ENCODE data around the gene GAMT.

Gene GAMT

DNA sequence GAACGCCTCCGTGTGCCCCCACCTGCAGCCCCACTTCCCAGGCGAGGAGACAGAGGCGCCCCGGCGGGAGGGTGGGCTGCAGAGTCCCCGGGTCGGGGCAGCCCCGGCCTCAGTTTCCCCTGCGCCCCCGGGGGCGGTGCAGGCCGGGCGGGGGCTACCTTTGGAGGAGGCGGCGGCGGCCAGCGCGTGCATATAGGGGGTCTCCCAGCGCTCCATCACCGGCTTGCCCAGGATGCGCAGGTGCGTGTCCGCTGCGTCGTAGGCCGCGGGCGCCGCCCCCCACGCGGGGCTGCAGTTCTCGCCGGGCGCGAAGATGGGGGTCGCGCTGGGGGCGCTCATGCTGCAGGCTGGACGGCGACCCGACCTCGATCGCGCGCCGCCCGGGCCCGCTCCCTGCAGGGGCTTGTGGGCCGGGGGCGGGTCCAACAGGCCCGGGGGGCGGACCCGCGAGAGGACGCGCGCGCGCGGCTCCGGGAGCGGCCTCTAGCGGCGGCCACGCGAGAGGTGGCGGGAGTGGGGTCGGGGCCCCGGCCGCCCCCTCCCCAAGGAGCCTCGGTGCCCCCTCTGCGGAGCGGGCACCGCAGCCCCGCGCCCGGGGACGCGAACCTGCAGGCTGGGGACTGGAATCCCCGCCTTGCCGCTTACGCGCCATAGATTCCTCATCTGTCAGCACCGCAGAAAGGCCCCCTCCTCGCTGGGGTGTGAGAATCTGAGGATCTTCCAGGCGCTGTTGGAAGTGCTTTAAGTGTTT is at the start of gene GAMT:
TSS of gene GAMT (minus strand) at position 405 of the 751 bp plus-strand sequence. CDS start at position 339, 66 bp downstream.
- peak within 1 kb of the TSS in 4 of 5 donors; percentile 59 to 71 (median 62) for H3K4me3 ChIP-seq (ENCODE audit: low read depth in 1 of 5, low read length in 5 of 5)
- peaks cover 0 to 4% (median 0%) of the 10 kb centered on the region in 5 donors for H3K27me3 ChIP-seq (ENCODE audit: control insufficient read depth in 5 of 5, insufficient read depth in 4 of 5, low read length in 5 of 5)
- no peak within 1 kb of the TSS for H3K27ac ChIP-seq (ENCODE audit: low read depth, low read length)
- H3K36me3 ChIP-seq (ENCODE audit: control insufficient read depth in 5 of 5, insufficient read depth in 5 of 5, low read length in 5 of 5): no peaks in the 10 kb centered on the region
- no peaks in the 10 kb centered on the region for H3K9me3 ChIP-seq (ENCODE audit: control insufficient read depth in 5 of 5, low read length in 5 of 5)
- H3K9ac ChIP-seq (ENCODE audit: low read length in 5 of 5): peak within 1 kb of the TSS in 4 of 5 donors; percentile 20 to 79 (median 65)
- peaks cover 0 to 32% (median 28%) of the 10 kb centered on the region in 5 donors for H3K4me1 ChIP-seq (ENCODE audit: control insufficient read depth in 5 of 5, insufficient read depth in 5 of 5, low read length in 5 of 5)

DNA sequence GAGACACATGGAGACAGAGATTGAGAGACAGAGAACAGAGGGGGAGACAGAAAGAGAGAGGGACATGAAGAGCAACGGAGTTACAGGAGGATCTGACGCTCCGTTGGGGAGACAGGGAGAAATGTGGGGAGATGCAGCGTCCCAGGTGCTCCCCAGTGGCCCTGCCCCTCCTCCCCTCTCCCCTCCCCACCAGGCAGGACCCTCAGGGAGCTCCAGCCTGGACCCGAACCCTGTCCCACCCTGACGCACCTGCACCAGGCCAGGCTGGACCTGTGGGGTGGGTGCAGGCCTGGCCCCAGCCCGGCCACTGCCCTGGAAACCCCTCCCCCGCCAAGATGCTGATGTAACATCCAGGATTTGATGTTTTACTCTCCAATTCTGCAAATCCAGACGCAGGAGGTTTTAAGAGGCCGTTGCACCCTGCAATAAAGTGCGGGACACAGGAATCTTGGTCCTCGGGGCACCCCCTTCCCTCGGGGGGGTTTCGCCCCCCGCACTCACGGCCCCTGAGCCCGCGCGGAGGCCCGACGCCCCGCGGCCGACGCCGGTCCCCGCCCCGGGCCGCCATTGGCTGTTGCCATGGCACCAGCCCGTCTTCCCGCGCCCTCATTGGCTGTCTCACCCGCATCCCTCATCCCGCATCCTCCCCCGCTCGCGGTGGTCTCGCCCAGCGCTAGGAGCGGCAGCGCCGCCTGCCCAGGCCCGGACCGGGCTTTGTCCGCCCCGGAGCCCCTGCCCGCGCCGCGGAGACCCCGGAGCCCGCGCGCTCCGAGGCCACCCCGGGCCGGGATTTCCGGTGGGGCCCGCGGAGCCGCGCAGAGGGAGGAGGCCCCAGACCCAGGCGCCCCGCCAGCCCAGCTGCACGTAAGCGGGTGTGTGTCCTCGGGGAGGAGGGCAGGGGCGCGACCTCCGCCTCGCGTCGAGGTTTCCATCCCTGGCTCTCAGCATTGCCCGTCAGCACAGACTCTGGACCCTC is 48.4 kb upstream of the GAMT start, which contains the start of gene APC2:
TSS of gene APC2 (plus strand) at position 655 of the 976 bp plus-strand sequence. CDS start 2,881 bp downstream, outside the sequence.
- Histone ChIP-seq H3K4me1 (ENCODE audit: control insufficient read depth in 5 of 5, insufficient read depth in 5 of 5, low read length in 5 of 5) (peaks cover 5 to 36% (median 30%) of the 10 kb centered on the region in 5 donors), H3K27ac (ENCODE audit: low read depth, low read length) (no peak within 1 kb of the TSS), H3K27me3 (ENCODE audit: control insufficient read depth in 5 of 5, insufficient read depth in 4 of 5, low read length in 5 of 5) (peaks cover 50 to 71% (median 63%) of the 10 kb centered on the region in 5 donors), H3K9ac (ENCODE audit: low read length in 5 of 5) (no peak within 1 kb of the TSS), H3K9me3 (ENCODE audit: control insufficient read depth in 5 of 5, low read length in 5 of 5) (no peaks in the 10 kb centered on the region), H3K4me3 (ENCODE audit: low read depth in 1 of 5, low read length in 5 of 5) (no peak within 1 kb of the TSS), H3K36me3 (ENCODE audit: control insufficient read depth in 5 of 5, insufficient read depth in 5 of 5, low read length in 5 of 5) (no peaks in the 10 kb centered on the region)

DNA sequence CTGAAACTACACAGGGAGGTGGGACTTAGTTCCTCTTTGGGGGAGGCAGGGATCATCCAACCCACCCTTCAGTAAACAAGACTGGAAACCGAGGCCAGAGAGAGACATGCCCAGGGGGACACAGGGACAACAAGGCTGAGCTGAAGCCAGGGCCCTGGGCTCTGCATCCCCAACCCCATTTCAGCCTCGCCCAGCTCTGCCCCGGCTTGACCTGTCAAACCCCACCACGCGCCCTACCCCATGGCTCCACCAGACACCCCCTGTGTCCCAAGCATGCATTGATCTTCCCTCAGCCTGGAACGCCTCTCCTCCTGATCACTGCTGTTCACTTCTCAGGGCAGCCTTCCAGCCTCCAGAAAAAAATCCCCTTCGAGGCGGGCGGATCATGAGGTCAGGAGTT is 46.6 kb upstream of the GAMT start:
- H3K27me3 ChIP-seq (ENCODE audit: control insufficient read depth in 5 of 5, insufficient read depth in 4 of 5, low read length in 5 of 5): peaks cover 47 to 68% (median 59%) of the 10 kb centered on the region in 5 donors
- peaks cover under 1 to 26% (median 21%) of the 10 kb centered on the region in 5 donors for H3K4me1 ChIP-seq (ENCODE audit: control insufficient read depth in 5 of 5, insufficient read depth in 5 of 5, low read length in 5 of 5)
- H3K4me3 ChIP-seq (ENCODE audit: low read depth in 1 of 5, low read length in 5 of 5): no peak overlapping the region

DNA sequence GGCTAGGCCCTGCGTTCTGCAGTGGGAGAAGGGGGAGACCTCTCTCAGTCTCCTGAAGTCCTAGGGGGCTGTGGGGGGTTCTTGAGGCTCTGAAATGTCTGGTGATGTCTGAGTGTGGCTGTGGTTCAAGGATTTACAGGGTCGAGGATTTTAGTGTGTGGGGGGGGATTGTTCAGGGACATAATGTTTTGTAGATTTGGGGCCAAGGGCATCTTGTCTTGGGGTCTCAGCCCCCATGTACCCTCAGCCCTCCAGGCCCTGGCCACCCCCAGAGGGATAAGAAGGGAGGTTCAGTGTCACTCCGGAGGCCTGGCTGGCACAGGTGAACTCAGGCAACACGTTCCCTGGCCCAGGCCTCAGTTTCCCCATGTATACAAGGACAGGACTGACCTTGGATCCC is 46.2 kb upstream of the GAMT start:
- Histone ChIP-seq H3K4me3 (ENCODE audit: low read depth in 1 of 5, low read length in 5 of 5) (no peak overlapping the region), H3K36me3 (ENCODE audit: control insufficient read depth in 5 of 5, insufficient read depth in 5 of 5, low read length in 5 of 5) (peaks cover 0 to 6% (median 4%) of the 10 kb centered on the region in 5 donors), H3K27ac (ENCODE audit: low read depth, low read length) (no peak overlapping the region), H3K9me3 (ENCODE audit: control insufficient read depth in 5 of 5, low read length in 5 of 5) (no peaks in the 10 kb centered on the region), H3K27me3 (ENCODE audit: control insufficient read depth in 5 of 5, insufficient read depth in 4 of 5, low read length in 5 of 5) (peaks cover 43 to 64% (median 54%) of the 10 kb centered on the region in 5 donors), H3K9ac (ENCODE audit: low read length in 5 of 5) (no peak overlapping the region), H3K4me1 (ENCODE audit: control insufficient read depth in 5 of 5, insufficient read depth in 5 of 5, low read length in 5 of 5) (peaks cover 0 to 23% (median 18%) of the 10 kb centered on the region in 5 donors)

More for the DNA sequence above, 46.6 kb upstream of the GAMT start:
- H3K9me3 ChIP-seq (ENCODE audit: control insufficient read depth in 5 of 5, low read length in 5 of 5): no peaks in the 10 kb centered on the region
- peaks cover 0 to 1% (median 0%) of the 10 kb centered on the region in 5 donors for H3K36me3 ChIP-seq (ENCODE audit: control insufficient read depth in 5 of 5, insufficient read depth in 5 of 5, low read length in 5 of 5)
- no peak overlapping the region for H3K27ac ChIP-seq (ENCODE audit: low read depth, low read length)
- no peak overlapping the region for H3K9ac ChIP-seq (ENCODE audit: low read length in 5 of 5)

DNA sequence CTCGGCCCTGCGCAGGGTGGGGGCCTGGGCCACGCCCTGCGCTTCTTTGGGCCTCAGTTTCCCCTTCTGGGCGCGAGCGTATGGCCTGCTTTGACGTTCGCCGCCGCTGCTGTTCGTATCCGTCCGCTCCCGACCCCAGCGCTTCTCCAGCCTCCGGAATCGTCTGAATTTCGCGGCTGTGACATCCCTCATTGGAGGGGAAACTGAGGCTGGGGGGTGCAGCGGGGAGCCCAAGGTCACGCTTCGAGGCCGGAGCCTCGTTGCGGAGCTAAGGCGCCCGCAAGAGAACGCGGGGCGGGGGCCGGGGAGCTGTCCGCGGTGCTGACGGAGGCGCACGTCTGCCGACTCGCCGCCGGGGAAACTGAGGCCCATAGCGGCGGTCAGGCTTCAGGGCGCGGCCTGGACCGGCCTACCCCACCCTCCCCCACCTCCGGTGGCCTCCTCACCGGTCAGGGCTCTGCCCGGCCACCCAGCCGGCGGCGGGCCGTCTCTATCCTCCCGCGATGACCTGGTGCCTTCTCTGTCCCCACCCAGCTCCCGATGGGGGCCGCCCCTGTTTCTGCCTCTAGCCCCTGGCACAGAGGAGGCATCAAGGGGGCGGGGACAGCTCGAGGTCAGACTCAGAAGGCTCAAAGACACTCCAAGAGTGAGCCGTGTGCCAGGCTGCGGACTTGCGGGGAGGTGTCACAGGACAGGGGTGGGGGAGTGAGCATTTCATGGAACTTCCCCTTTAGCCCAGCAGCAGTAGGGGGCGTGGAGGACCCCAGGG is 45.6 kb upstream of the GAMT start:
- Histone ChIP-seq H3K27ac (ENCODE audit: low read depth, low read length) (no peak overlapping the region), H3K36me3 (ENCODE audit: control insufficient read depth in 5 of 5, insufficient read depth in 5 of 5, low read length in 5 of 5) (peaks cover 0 to 12% (median 10%) of the 10 kb centered on the region in 5 donors), H3K4me1 (ENCODE audit: control insufficient read depth in 5 of 5, insufficient read depth in 5 of 5, low read length in 5 of 5) (peaks cover 0 to 22% (median 18%) of the 10 kb centered on the region in 5 donors), H3K27me3 (ENCODE audit: control insufficient read depth in 5 of 5, insufficient read depth in 4 of 5, low read length in 5 of 5) (peaks cover 39 to 57% (median 49%) of the 10 kb centered on the region in 5 donors), H3K9me3 (ENCODE audit: control insufficient read depth in 5 of 5, low read length in 5 of 5) (no peaks in the 10 kb centered on the region), H3K4me3 (ENCODE audit: low read depth in 1 of 5, low read length in 5 of 5) (no peak overlapping the region), H3K9ac (ENCODE audit: low read length in 5 of 5) (no peak overlapping the region)

DNA sequence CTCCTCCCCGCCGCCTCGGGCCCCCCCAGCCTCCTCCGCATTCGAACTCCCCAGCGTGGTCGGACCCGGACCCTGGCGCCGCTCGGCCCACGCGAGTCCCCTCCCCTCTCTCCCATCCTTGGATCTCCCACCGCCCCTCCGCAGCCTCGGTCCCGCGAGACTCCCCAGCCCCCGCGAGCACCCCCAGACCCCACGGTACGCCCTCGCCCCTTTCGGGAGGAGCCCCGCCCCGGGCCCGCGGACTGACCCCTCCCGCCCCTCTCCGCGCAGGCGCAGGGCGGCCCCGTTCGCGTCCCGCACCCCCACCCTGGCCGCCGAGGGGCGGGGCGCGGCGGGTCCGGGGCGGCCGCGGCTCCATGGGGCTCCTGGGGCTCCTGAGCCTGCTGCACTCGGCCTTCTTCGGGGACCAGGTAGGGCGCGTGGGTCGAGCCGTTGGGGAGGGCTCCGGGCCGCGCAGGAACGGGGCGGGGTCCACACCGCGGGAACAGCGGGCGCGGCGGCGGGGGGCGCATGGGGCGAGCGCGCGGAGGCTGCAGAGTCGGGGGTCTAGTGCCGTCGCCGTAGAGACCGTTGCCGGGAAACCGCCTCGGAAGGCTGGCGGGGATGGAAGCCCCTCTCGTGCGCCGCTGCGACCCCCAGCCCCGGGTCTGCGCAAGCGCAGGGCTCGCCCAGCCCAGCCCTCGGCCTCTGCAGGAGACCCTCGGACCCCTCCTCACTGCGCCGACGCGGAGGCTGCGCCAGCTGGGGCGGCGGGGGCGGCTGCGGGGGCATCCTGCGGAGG is 44.8 kb upstream of the GAMT start:
- Histone ChIP-seq H3K27ac (ENCODE audit: low read depth, low read length) (no peak overlapping the region), H3K9me3 (ENCODE audit: control insufficient read depth in 5 of 5, low read length in 5 of 5) (no peaks in the 10 kb centered on the region), H3K9ac (ENCODE audit: low read length in 5 of 5) (no peak overlapping the region), H3K27me3 (ENCODE audit: control insufficient read depth in 5 of 5, insufficient read depth in 4 of 5, low read length in 5 of 5) (peaks cover 37 to 50% (median 42%) of the 10 kb centered on the region in 5 donors), H3K4me1 (ENCODE audit: control insufficient read depth in 5 of 5, insufficient read depth in 5 of 5, low read length in 5 of 5) (peaks cover 0 to 23% (median 18%) of the 10 kb centered on the region in 5 donors), H3K36me3 (ENCODE audit: control insufficient read depth in 5 of 5, insufficient read depth in 5 of 5, low read length in 5 of 5) (peaks cover 0 to 19% (median 18%) of the 10 kb centered on the region in 5 donors), H3K4me3 (ENCODE audit: low read depth in 1 of 5, low read length in 5 of 5) (no peak overlapping the region)

DNA sequence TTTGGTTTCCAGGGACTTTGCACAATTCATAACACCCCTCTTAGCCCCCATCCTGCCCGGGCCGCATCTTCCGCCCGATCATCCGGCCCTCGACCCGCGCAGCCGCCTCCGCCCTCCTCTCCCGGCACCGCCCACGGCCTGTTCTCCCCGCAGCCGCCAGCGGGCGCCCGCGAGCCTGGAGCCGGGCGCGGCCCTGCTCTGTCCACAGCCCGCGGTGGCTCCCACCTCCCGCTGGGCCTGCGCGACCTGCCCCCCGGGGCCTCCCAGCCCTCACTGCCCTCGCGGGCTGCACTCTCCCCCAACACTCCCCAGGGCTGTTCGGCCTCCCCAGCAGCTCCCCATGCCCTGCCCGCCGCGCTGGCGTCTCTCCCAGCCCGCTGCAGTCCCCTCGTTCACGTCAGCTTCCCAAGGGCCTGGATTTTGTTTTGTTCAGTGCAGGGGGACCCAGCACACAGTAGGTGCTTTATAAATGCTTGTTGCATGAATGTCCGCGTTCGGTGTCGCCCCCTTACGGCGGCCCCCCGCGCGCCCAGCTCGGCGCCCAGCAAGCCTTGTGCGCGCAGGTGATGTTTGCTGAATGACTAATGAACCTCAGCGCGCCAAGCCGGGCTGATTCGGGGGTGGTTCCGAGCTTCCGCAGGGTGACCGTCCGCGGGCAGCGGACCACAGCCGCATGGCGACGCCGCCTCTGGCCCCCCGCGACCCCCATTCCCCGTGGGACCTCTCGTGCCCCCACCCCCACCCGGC is 44.0 kb upstream of the GAMT start:
- Histone ChIP-seq H3K9me3 (ENCODE audit: control insufficient read depth in 5 of 5, low read length in 5 of 5) (no peaks in the 10 kb centered on the region), H3K36me3 (ENCODE audit: control insufficient read depth in 5 of 5, insufficient read depth in 5 of 5, low read length in 5 of 5) (peaks cover 0 to 27% (median 26%) of the 10 kb centered on the region in 5 donors), H3K27ac (ENCODE audit: low read depth, low read length) (no peak overlapping the region), H3K27me3 (ENCODE audit: control insufficient read depth in 5 of 5, insufficient read depth in 4 of 5, low read length in 5 of 5) (peaks cover 29 to 42% (median 34%) of the 10 kb centered on the region in 5 donors), H3K4me1 (ENCODE audit: control insufficient read depth in 5 of 5, insufficient read depth in 5 of 5, low read length in 5 of 5) (peaks cover 0 to 31% (median 18%) of the 10 kb centered on the region in 5 donors), H3K4me3 (ENCODE audit: low read depth in 1 of 5, low read length in 5 of 5) (peak overlapping the region in 4 of 5 donors; percentile 27 to 61 (median 39)), H3K9ac (ENCODE audit: low read length in 5 of 5) (peak overlapping the region in 2 of 5 donors; percentile 37 to 45)

DNA sequence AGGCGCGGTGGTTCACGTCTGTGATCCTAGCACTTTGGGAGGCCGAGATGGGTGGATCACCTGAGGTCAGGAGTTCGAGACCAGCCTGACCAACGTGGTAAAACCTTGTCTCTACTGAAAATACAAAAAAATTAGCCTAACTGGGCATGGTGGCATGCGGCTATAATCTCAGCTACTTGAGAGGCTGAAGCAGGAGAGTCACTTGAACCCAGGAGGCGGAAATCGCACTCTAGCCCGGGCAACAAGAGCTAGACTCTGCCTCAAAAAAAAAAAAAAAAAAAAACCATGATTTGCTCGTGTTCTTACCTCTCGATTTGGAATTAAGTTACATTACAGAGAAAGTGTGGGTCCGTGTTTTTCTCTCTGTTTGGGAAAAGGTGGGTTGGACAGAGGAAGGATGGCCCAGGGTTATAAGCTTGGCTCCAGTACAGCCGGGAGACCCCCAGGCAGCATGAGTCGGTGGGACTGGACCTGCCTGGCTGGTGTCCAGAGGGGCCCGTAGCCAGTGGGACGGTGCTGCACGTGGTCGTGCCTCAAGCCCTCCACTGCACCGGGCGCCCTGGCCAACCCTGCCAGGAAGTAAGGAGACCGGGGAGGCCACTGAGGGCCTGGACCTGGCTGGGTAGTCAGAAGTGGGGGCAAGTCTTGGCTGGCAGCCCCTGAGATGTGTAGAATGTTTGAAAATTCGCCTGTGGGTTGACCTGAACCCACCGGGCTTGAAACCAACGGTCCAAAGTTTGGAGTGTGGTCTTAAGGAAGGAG is 40.5 kb upstream of the GAMT start:
- H3K27me3 ChIP-seq (ENCODE audit: control insufficient read depth in 5 of 5, insufficient read depth in 4 of 5, low read length in 5 of 5): peaks cover under 1 to 12% (median 6%) of the 10 kb centered on the region in 5 donors
- peaks cover 4 to 50% (median 34%) of the 10 kb centered on the region in 5 donors for H3K4me1 ChIP-seq (ENCODE audit: control insufficient read depth in 5 of 5, insufficient read depth in 5 of 5, low read length in 5 of 5)
- no peak overlapping the region for H3K4me3 ChIP-seq (ENCODE audit: low read depth in 1 of 5, low read length in 5 of 5)
- H3K9ac ChIP-seq (ENCODE audit: low read length in 5 of 5): no peak overlapping the region
- H3K9me3 ChIP-seq (ENCODE audit: control insufficient read depth in 5 of 5, low read length in 5 of 5): no peaks in the 10 kb centered on the region
- H3K36me3 ChIP-seq (ENCODE audit: control insufficient read depth in 5 of 5, insufficient read depth in 5 of 5, low read length in 5 of 5): peaks cover 0 to 36% (median 34%) of the 10 kb centered on the region in 5 donors
- H3K27ac ChIP-seq (ENCODE audit: low read depth, low read length): no peak overlapping the region

Data from subcutaneous abdominal adipose tissue (tissue), 5 donors.